Measurements from ENCODE around the gene HSPBP1.

- TF ChIP-seq, protein P1, sequence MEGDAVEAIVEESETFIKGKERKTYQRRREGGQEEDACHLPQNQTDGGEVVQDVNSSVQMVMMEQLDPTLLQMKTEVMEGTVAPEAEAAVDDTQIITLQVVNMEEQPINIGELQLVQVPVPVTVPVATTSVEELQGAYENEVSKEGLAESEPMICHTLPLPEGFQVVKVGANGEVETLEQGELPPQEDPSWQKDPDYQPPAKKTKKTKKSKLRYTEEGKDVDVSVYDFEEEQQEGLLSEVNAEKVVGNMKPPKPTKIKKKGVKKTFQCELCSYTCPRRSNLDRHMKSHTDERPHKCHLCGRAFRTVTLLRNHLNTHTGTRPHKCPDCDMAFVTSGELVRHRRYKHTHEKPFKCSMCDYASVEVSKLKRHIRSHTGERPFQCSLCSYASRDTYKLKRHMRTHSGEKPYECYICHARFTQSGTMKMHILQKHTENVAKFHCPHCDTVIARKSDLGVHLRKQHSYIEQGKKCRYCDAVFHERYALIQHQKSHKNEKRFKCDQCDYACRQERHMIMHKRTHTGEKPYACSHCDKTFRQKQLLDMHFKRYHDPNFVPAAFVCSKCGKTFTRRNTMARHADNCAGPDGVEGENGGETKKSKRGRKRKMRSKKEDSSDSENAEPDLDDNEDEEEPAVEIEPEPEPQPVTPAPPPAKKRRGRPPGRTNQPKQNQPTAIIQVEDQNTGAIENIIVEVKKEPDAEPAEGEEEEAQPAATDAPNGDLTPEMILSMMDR (IDR thresholded peaks at IDR 0.05), result no peak
- TF ChIP-seq EZH2 (IDR thresholded peaks at IDR 0.05) (no peak), EZH2phosphoT487 (IDR thresholded peaks at IDR 0.05) (no peak)
Measured at GRCh38 chr19:55244004-55244680, 35.8 kb downstream of the HSPBP1 start.

Data from neural progenitor cell (in vitro differentiated cells).